Measurements from ENCODE around the gene PRKCA. TPM values are rescaled to one million over a fixed set of nuclear protein-coding genes. Genes with fewer than 3 reads are reported as not detected.

PRKCA gene
- total and polyA plus RNA-seq, 2 experiments from 2014 or later: 6.4 to 35.4 TPM

DNA sequence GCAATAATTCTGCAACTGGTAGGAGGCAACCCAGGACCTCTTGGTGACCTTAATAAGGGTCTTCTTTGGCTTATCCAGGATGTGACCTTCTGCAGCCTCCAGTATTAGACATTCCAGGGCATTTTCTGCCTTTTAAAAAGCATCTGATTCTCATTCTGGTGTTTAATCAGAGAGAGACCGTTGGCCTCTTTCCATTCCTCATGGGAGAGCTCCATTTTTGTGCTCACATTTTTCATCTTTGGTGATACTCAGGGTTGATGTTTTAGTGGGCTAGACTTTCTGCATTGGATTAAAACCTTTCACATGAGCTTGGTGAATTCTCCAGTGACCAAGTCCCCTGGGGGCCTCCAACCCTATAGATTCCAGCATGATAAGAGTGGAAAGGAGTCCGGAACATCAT lies 382.3 kb downstream of the PRKCA start:
- no peaks in the 10 kb centered on the region for H4K20me1 ChIP-seq (replicated peaks; ENCODE audit: insufficient read depth)
- Mint-ChIP-seq H3K27ac (no peak overlapping the region), H3K36me3 (ENCODE audit: low read depth) (no peaks in the 10 kb centered on the region), H3K9me3 (no peaks in the 10 kb centered on the region), H3K4me1 (peaks cover 2% of the 10 kb centered on the region; the same call in 2 of the 3 replicates), H3K27me3 (ENCODE audit: insufficient read depth, low read depth, poor library complexity) (no peaks in the 10 kb centered on the region), H3K4me3 (no peak overlapping the region)
- H3K79me2 ChIP-seq (replicated peaks; ENCODE audit: insufficient read depth): no peaks in the 10 kb centered on the region
- H3K36me3 ChIP-seq (ENCODE audit: insufficient read depth): no peaks in the 10 kb centered on the region
- H3F3A ChIP-seq (replicated peaks; ENCODE audit: low read depth): no peaks in the 10 kb centered on the region
- no peaks in the 10 kb centered on the region for H3K4me1 ChIP-seq (ENCODE audit: insufficient read depth)
- DNase-seq (ENCODE audit: low spot score) (no peak), ATAC-seq (no peak)
- H2AFZ ChIP-seq: no peak overlapping the region
- H3K4me2 ChIP-seq: no peak overlapping the region
- H3K27ac ChIP-seq (ENCODE audit: low read depth): no peak overlapping the region
- no peaks in the 10 kb centered on the region for H3K9me2 ChIP-seq (ENCODE audit: insufficient read depth)
- TF ChIP-seq, protein P1, sequence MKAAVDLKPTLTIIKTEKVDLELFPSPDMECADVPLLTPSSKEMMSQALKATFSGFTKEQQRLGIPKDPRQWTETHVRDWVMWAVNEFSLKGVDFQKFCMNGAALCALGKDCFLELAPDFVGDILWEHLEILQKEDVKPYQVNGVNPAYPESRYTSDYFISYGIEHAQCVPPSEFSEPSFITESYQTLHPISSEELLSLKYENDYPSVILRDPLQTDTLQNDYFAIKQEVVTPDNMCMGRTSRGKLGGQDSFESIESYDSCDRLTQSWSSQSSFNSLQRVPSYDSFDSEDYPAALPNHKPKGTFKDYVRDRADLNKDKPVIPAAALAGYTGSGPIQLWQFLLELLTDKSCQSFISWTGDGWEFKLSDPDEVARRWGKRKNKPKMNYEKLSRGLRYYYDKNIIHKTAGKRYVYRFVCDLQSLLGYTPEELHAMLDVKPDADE (IDR thresholded peaks at IDR 0.05): no peak
- no peaks in the 10 kb centered on the region for H3K27me3 ChIP-seq (ENCODE audit: insufficient read depth)
- no peak overlapping the region for H3K4me3 ChIP-seq

GRCh38 chr17:66686601-66687000 lies 384.2 kb downstream of the PRKCA start:
- no peak overlapping the region for H2AFZ ChIP-seq
- H3K4me3 Mint-ChIP-seq: no peak overlapping the region
- TF ChIP-seq, protein P2, sequence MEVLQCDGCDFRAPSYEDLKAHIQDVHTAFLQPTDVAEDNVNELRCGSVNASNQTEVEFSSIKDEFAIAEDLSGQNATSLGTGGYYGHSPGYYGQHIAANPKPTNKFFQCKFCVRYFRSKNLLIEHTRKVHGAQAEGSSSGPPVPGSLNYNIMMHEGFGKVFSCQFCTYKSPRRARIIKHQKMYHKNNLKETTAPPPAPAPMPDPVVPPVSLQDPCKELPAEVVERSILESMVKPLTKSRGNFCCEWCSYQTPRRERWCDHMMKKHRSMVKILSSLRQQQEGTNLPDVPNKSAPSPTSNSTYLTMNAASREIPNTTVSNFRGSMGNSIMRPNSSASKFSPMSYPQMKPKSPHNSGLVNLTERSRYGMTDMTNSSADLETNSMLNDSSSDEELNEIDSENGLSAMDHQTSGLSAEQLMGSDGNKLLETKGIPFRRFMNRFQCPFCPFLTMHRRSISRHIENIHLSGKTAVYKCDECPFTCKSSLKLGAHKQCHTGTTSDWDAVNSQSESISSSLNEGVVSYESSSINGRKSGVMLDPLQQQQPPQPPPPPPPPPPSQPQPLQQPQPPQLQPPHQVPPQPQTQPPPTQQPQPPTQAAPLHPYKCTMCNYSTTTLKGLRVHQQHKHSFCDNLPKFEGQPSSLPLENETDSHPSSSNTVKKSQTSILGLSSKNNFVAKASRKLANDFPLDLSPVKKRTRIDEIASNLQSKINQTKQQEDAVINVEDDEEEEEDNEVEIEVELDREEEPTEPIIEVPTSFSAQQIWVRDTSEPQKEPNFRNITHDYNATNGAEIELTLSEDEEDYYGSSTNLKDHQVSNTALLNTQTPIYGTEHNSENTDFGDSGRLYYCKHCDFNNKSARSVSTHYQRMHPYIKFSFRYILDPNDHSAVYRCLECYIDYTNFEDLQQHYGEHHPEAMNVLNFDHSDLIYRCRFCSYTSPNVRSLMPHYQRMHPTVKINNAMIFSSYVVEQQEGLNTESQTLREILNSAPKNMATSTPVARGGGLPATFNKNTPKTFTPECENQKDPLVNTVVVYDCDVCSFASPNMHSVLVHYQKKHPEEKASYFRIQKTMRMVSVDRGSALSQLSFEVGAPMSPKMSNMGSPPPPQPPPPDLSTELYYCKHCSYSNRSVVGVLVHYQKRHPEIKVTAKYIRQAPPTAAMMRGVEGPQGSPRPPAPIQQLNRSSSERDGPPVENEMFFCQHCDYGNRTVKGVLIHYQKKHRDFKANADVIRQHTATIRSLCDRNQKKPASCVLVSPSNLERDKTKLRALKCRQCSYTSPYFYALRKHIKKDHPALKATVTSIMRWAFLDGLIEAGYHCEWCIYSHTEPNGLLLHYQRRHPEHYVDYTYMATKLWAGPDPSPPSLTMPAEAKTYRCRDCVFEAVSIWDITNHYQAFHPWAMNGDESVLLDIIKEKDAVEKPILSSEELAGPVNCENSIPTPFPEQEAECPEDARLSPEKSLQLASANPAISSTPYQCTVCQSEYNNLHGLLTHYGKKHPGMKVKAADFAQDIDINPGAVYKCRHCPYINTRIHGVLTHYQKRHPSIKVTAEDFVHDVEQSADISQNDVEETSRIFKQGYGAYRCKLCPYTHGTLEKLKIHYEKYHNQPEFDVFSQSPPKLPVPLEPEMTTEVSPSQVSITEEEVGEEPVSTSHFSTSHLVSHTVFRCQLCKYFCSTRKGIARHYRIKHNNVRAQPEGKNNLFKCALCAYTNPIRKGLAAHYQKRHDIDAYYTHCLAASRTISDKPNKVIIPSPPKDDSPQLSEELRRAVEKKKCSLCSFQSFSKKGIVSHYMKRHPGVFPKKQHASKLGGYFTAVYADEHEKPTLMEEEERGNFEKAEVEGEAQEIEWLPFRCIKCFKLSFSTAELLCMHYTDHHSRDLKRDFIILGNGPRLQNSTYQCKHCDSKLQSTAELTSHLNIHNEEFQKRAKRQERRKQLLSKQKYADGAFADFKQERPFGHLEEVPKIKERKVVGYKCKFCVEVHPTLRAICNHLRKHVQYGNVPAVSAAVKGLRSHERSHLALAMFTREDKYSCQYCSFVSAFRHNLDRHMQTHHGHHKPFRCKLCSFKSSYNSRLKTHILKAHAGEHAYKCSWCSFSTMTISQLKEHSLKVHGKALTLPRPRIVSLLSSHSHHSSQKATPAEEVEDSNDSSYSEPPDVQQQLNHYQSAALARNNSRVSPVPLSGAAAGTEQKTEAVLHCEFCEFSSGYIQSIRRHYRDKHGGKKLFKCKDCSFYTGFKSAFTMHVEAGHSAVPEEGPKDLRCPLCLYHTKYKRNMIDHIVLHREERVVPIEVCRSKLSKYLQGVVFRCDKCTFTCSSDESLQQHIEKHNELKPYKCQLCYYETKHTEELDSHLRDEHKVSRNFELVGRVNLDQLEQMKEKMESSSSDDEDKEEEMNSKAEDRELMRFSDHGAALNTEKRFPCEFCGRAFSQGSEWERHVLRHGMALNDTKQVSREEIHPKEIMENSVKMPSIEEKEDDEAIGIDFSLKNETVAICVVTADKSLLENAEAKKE (CRISPR knock-in tag; IDR thresholded peaks at IDR 0.05): no peak
- TF ChIP-seq EZH2 (IDR thresholded peaks at IDR 0.05; ENCODE audit: low read depth, unreplicated experiment): no peak
- TF ChIP-seq POLR2AphosphoS5 (IDR thresholded peaks at IDR 0.05; ENCODE audit: low read depth): no peak
- no peak for TF ChIP-seq EZH2phosphoT487 (IDR thresholded peaks at IDR 0.05; ENCODE audit: unreplicated experiment)
- no peaks in the 10 kb centered on the region for H3F3A ChIP-seq (replicated peaks; ENCODE audit: low read depth)
- no peak for ATAC-seq
- H3K9me3 Mint-ChIP-seq: no peaks in the 10 kb centered on the region
- no peaks in the 10 kb centered on the region for H4K20me1 ChIP-seq (replicated peaks; ENCODE audit: insufficient read depth)
- no peak overlapping the region for H3K27ac ChIP-seq (ENCODE audit: low read depth)
- H3K4me3 ChIP-seq: no peak overlapping the region
- H3K36me3 ChIP-seq (ENCODE audit: insufficient read depth): no peaks in the 10 kb centered on the region
- no peaks in the 10 kb centered on the region for H3K27me3 ChIP-seq (ENCODE audit: insufficient read depth)
- no peak overlapping the region for H3K4me2 ChIP-seq
- no peaks in the 10 kb centered on the region for H3K27me3 Mint-ChIP-seq (ENCODE audit: insufficient read depth, low read depth, poor library complexity)
- no peak overlapping the region for H3K27ac Mint-ChIP-seq
- no peak for DNase-seq (ENCODE audit: low spot score)
- H3K9me2 ChIP-seq (ENCODE audit: insufficient read depth): no peaks in the 10 kb centered on the region
- H3K4me1 ChIP-seq (ENCODE audit: insufficient read depth): peaks cover 2% of the 10 kb centered on the region; the same call in 1 of the 2 replicates
- H3K79me2 ChIP-seq (replicated peaks; ENCODE audit: insufficient read depth): no peaks in the 10 kb centered on the region
- peaks cover 3% of the 10 kb centered on the region for H3K4me1 Mint-ChIP-seq
- H3K36me3 Mint-ChIP-seq (ENCODE audit: low read depth): no peaks in the 10 kb centered on the region
